ENCODE measurements around the gene USP34. TPM values are rescaled to one million over a fixed set of nuclear protein-coding genes. Genes with fewer than 3 reads are reported as not detected.

The USP34 gene
- total and polyA plus RNA-seq, 9 of the 15 experiments (the other 6 are each of a cell fraction or from before 2014, with no cell fraction given), result 19.8 to 108 (median 67.8) TPM

- TF ChIP-seq FOXP4 (CRISPR knock-in tag; IDR thresholded peaks at IDR 0.05; ENCODE audit: borderline replicate concordance), result no peak
- TF ChIP-seq ZNF175 (CRISPR knock-in tag; IDR thresholded peaks at IDR 0.05; ENCODE audit: low read depth), result peak; percentile 81
- TF ChIP-seq CSDE1 (IDR thresholded peaks at IDR 0.05), result no peak; a peak in 1 of 4 replicates
- peak; percentile 1; the same call in 1 of the 2 replicates for TF ChIP-seq EP300 (IDR thresholded peaks at IDR 0.05; ENCODE audit: low read length)
- TF ChIP-seq ZNF316 (IDR thresholded peaks at IDR 0.05), result 0 out of 2 replicates have a peak, but pooled peaks have one; percentile 6
- no peak for TF ChIP-seq CEBPB (tag; IDR thresholded peaks at IDR 0.05)
- TF ChIP-seq USF2 (CRISPR knock-in tag; IDR thresholded peaks at IDR 0.05), result peak; percentile 43; the same call in 1 of the 2 replicates
- no peak; the same call in none of the 2 replicates for TF ChIP-seq HCFC1 (IDR thresholded peaks at IDR 0.05; ENCODE audit: low read depth, low read length)
- peak; percentile 87; the same call in 1 of the 2 replicates for TF ChIP-seq ERF (CRISPR knock-in tag; IDR thresholded peaks at IDR 0.05)
- TF ChIP-seq MITF (IDR thresholded peaks at IDR 0.05), result peak; percentile 38; the same call in 1 of the 2 replicates
- TF ChIP-seq KLF6 (CRISPR knock-in tag; IDR thresholded peaks at IDR 0.05; ENCODE audit: borderline replicate concordance), result peak; percentile 83; the same call in 1 of the 2 replicates
- TF ChIP-seq SRF (CRISPR knock-in tag; IDR thresholded peaks at IDR 0.05), result peak in 1 of 2 experiments; percentile 27; a peak in 1 of 4 replicates
These were observed 293.8 kb downstream of the USP34 start (continued) for GRCh38 chr2:61176755-61177726.

All from K562 (cell line).